Heart left ventricle (tissue), 13 donors: ENCODE data around the gene TAF10.

ENCODE experiments used
- CTCF ChIP-seq, 12 donors: fragments of 200-600 bp; sonication (generic) in 4 of 12; IDR thresholded peaks; one replicate each; pipeline versions ENCODE4 v1.5.0 to v1.8.0; 2018 to 2022; ENCODE audit warnings: antibody characterized with exemption in 12 of 12, mild to moderate bottlenecking in 5 of 12
- POLR2A ChIP-seq, 2 donors: fragments of 450-650 bp; IDR thresholded peaks; one replicate each; pipeline ENCODE4 v1.6.1; 2017; ENCODE audit warnings: antibody characterized with exemption in 2 of 2, mild to moderate bottlenecking in 2 of 2, moderate library complexity in 2 of 2
- donor health status: ischemic (EF 13 %, LVEDD 7.1; RV severe dilation, severe dysfunction).
- donor health status: DM: no; HTN: yes; CAD: no.
- donor health status: DM: no; HTN: no; CAD: no.
- donor health status: ischemic (EF 25% LVEDD 6.9; RV normal size, moderate dysfunction).
- donor health status: ischemic (EF 25% LVEDD 5.7; RV mildly dilated, moderate dysfunction).
- donor health status: ischemic (EF 35%, LVEDD 5.7; RV mildly dilated, moderate dysfunction).
- donor health status: nonischemic (EF 11% LVEDD 7.7; RV severe dilation, severe dysfunction).
- donor health status: DM: yes; HTN: yes; CAD: no.
- donor health status: PGD.
- donor health status: ischemic (EF 29% LVEDD 5.4; RV normal size, mild dysfunction).
- donor health status: nonischemic (EF 23%, LVEDD 6.1; RV moderate dilation, normal function).

GRCh38 chr11:6642957-6643356, 30.9 kb upstream of the TAF10 start:
- no peak for TF ChIP-seq POLR2A (IDR thresholded peaks at IDR 0.05)
- no peak for TF ChIP-seq CTCF (IDR thresholded peaks at IDR 0.05)
